IPS DF 6.9 (cell line): ENCODE results near the gene ASB6.

ENCODE experiments used
- DNase-seq: peaks from one replicate; pipeline ENCODE4 v3.0.0-alpha.2; 2013; ENCODE audit warnings: low read depth, low spot score
- H3K27ac ChIP-seq: one replicate; pipeline ENCODE4 v1.5.1; 2013; ENCODE audit warnings: low read length, control low read depth
- H3K27me3 ChIP-seq: 2 replicates; pipeline ENCODE4 v1.6.1; 2013; ENCODE audit warnings: mild to moderate bottlenecking, low read length; ENCODE audit not compliant: control insufficient read depth, insufficient read depth
- H3K36me3 ChIP-seq: 2 replicates; pipeline ENCODE4 v1.6.1; 2013; ENCODE audit warnings: low read length; ENCODE audit not compliant: control insufficient read depth, insufficient read depth
- H3K4me1 ChIP-seq: 2 replicates; pipeline ENCODE4 v1.6.1; 2013; ENCODE audit warnings: low read length; ENCODE audit not compliant: control insufficient read depth, insufficient read depth
- H3K4me3 ChIP-seq: 2 replicates; pipeline ENCODE4 v1.5.1; 2013; ENCODE audit warnings: mild to moderate bottlenecking, low read length
- H3K9me3 ChIP-seq: 2 replicates; pipeline ENCODE4 v1.6.1; 2013; ENCODE audit warnings: low read length, inconsistent platforms; ENCODE audit not compliant: control insufficient read depth, insufficient read depth
- WGBS: extraction: QIAGEN DNeasy Blood & Tissue Kit; methylation state at CpG from one replicate; pipeline ENCODE4 v1.1.7; 2013; ENCODE audit warnings: mixed read lengths, missing lambda C conversion rate; ENCODE audit not compliant: insufficient read length, insufficient coverage; 5-methylcytosine and 5-hydroxymethylcytosine counted together

Gene ASB6

GRCh38 chr9:129614932-129615331 is 27.0 kb downstream of the ASB6 start:
- no peak overlapping the region for H3K27ac ChIP-seq
- no peaks in the 10 kb centered on the region for H3K9me3 ChIP-seq
- no peak for DNase-seq
- H3K4me1 ChIP-seq, result peaks cover 2% of the 10 kb centered on the region; the same call in 1 of the 2 replicates
- H3K27me3 ChIP-seq, result peaks cover 2% of the 10 kb centered on the region; the same call in 1 of the 2 replicates
- WGBS, result no CpG with 5 or more reads among the region's 10 CpGs
- H3K4me3 ChIP-seq, result no peak overlapping the region
- H3K36me3 ChIP-seq, result no peaks in the 10 kb centered on the region

DNA sequence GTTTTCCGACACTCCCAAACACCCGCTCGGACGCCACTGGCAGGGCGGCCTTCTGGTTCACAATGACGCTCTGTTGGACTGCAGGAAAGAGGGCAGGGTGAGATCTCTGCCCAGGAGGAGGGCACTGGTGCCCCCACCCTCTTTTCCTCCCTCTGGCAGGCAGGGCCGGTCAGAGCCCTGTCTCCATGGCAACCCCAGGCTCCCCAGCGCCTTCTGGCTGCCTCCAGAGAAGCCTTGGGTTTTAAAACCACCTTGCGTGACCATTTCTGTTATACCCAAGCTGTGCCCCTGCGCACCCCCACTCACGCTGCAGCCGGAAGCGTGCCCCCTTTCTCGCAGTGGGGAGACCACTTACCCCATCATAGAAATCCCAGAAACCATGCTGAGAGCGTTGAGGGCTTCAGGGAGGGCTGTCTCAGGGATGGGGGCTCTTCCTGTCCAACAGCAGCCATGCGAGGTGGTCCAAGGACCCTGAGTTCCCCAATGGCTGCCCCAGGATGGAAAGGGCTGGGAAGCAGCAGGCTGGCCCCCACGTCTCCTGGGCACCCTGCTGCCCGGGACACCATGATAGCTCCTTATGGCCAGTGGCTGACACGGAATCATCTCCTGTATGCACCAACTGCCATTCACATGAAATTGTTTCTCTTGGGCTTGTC is 28.3 kb downstream of the ASB6 start:
- DNase-seq, result no peak
- no peak overlapping the region for H3K4me3 ChIP-seq
- H3K27ac ChIP-seq, result no peak overlapping the region
- no peaks in the 10 kb centered on the region for H3K27me3 ChIP-seq
- peaks cover 7% of the 10 kb centered on the region for H3K4me1 ChIP-seq
- H3K9me3 ChIP-seq, result no peaks in the 10 kb centered on the region
- H3K36me3 ChIP-seq, result no peaks in the 10 kb centered on the region
- WGBS, result no CpG with 5 or more reads among the region's 19 CpGs

DNA sequence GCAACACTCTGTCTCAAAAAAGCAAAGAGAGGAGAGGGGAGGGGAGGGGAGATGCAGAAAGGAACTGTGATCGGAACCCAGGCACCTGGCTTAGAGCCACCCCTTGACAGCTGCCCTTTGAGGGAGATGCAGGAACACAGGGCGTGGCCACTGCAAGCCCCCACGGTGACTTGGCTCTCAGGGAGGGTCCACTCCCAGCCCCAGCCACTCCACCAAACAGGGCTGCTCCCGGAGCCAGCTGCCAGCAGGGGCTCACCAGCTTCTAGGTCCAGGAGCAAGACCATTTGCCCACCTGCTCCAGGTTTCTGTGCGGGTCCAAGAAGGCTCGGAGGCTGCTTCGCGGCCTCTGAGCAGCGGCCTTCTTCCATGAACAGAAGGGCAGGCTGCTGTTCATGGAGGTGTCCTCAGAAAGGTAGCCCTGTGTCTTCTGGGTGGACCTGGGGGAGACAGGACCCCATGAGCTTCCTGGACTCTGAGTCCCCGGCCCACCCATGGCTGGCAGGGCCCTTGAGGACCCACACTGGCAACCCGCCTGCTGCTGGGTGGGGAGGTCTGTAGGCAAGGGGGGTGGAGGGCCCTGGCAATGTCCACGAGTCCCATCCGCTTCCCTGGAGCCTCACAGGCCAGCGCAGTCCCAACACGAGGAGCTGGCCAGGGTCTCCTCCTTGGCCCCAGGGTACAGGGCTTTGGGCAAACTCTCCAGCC is 29.0 kb downstream of the ASB6 start:
- no peaks in the 10 kb centered on the region for H3K9me3 ChIP-seq
- peaks cover 7% of the 10 kb centered on the region for H3K4me1 ChIP-seq
- no peak overlapping the region for H3K27ac ChIP-seq
- DNase-seq, result no peak
- H3K36me3 ChIP-seq, result no peaks in the 10 kb centered on the region
- no peaks in the 10 kb centered on the region for H3K27me3 ChIP-seq
- H3K4me3 ChIP-seq, result no peak overlapping the region
- WGBS, result no CpG with 5 or more reads among the region's 15 CpGs

DNA sequence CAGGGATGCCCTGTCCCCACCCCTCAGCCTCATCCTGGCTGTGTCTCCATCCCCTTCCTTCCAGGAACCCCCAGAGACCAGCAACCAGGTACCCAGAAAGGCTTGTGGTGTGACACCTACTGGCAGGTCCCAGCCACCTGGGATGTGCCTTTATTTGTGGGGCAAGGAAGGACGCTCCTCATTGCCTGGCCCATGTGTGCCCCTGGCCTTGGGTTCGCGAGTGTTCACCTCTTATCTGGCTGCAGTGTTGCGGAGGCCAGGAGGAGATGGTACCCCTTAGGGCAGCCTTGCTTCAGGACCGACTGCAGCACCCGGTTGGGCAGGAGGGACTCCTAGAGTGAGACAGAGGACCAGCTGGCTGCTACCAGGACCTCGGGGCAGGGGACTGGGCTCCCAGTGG is 29.8 kb downstream of the ASB6 start:
- Histone ChIP-seq H3K9me3 (no peaks in the 10 kb centered on the region), H3K4me3 (no peak overlapping the region), H3K27me3 (no peaks in the 10 kb centered on the region), H3K36me3 (no peaks in the 10 kb centered on the region), H3K27ac (no peak overlapping the region), H3K4me1 (peaks cover 9% of the 10 kb centered on the region)
- no CpG with 5 or more reads among the region's 7 CpGs for WGBS
- DNase-seq, result no peak

DNA sequence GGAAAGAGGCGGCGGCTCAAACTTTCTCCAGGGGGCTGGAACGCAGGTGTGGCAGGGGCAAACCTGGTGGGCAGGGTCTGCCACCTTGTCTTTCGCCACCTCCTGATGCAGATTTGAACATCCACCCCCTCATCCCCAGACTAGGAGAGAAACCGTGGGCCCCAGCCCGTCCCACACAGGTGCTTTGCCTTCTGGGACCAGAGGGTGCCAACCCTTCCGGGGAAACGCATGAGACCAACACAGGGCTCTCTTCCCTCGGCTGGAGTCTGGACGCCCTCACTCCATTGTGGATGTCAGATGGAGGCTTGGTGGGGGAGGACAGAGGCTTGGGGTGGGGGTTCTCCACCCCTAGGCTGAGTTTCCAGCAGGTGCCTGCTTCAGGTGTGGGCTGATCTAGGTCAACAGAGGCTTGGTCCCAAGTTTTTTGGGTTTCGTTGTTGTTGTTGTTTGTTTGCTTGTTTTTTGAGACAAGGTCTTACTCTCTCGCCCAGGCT is 30.6 kb downstream of the ASB6 start:
- H3K4me3 ChIP-seq, result no peak overlapping the region
- no CpG with 5 or more reads among the region's 12 CpGs for WGBS
- no peak for DNase-seq
- H3K4me1 ChIP-seq, result peaks cover 8% of the 10 kb centered on the region
- no peak overlapping the region for H3K27ac ChIP-seq
- H3K36me3 ChIP-seq, result no peaks in the 10 kb centered on the region
- no peaks in the 10 kb centered on the region for H3K9me3 ChIP-seq
- H3K27me3 ChIP-seq, result no peaks in the 10 kb centered on the region

DNA sequence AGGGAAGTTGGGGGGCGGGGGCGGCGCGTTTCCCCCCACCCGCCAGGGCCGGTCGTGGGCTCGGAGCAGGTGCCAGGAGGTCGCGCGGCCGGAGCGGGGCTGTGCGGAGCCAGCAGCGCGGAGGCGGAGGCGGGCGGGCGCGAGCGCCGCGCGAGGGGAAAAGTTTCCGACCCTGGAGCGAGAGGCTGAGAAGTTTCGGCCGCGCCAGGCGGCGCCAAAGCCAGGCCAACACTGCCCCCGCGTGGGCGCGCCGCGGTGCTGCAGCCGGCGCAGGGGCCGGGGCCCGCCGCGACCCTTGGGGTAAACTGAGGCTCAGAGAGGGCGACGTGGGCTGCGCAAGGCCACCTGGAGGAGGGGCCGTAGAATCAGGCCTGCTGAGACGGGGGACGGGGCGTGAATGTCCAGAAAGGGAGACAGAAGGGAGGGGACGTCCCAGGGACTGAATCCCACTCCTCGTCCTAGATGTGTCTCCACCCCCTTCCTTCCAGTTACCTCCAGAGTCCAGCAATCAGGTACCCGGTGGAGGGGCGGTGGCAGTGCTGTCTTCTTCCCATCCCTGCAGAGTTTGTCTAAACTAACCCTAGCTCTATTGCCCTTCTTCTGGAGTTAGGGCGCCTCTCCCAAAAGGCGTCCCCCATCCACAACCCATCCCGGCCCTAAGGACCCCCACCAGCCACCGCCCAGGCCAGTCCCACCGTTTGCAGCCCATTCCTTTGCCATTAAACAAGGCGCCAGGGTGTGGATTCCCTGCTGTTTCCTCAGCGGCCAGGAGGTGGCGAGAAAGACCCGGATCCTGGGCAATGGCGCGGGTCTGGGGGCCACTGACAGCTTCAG is 31.3 kb downstream of the ASB6 start:
- Histone ChIP-seq H3K4me1 (peaks cover 8% of the 10 kb centered on the region), H3K4me3 (peak overlapping the region; percentile 42; the same call in 1 of the 2 replicates), H3K27me3 (no peaks in the 10 kb centered on the region), H3K9me3 (no peaks in the 10 kb centered on the region), H3K27ac (no peak overlapping the region), H3K36me3 (no peaks in the 10 kb centered on the region)
- no CpG with 5 or more reads among the region's 66 CpGs for WGBS
- DNase-seq, result no peak

GRCh38 chr9:129610213-129610472 is 31.8 kb downstream of the ASB6 start:
- no peak for DNase-seq
- Histone ChIP-seq H3K27me3 (no peaks in the 10 kb centered on the region), H3K4me1 (peaks cover 8% of the 10 kb centered on the region), H3K9me3 (no peaks in the 10 kb centered on the region), H3K27ac (no peak overlapping the region), H3K4me3 (peak overlapping the region; percentile 42; the same call in 1 of the 2 replicates), H3K36me3 (no peaks in the 10 kb centered on the region)
- no CpG with 5 or more reads among the region's 24 CpGs for WGBS

DNA sequence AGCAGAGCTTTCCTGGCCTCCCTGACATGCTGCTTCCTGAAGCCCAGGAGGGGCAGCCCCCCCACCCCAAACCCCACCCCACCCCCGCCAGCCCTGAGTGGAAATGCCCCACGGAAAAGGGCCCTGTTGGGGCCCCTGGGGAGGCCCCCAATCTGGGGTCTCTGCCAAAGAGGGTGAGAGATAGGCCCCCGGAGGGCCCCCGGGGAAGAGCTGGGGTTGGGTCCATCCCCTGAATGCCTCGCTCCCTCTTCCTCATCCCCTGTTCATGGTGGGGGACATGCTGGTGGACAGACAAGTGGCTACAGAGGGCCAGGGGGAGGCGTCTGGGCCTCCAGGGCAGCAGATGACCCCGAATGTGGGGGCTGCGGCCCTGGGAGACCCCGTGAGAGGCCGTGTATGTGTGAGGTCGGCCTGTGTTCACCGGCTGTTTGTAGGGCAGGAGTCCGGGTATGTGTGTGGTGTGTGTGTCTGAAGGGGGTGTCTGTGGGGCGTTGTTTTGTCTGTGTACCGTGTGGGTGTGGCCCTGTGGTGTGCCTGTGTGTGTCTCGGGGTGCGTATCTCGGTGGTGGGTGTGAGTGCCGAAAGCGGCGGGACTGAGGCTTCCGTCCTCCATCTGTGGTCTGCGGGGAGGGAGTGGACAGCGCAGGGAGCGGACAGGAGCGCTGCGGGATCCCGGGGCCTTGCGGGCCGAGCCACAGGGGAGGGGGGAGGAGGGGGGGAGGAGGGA is 32.3 kb downstream of the ASB6 start:
- peaks cover 8% of the 10 kb centered on the region for H3K4me1 ChIP-seq
- no peaks in the 10 kb centered on the region for H3K9me3 ChIP-seq
- no peak overlapping the region for H3K27ac ChIP-seq
- no peaks in the 10 kb centered on the region for H3K27me3 ChIP-seq
- H3K36me3 ChIP-seq, result no peaks in the 10 kb centered on the region
- DNase-seq, result no peak
- no CpG with 5 or more reads among the region's 30 CpGs for WGBS
- peak overlapping the region; percentile 25; the same call in 1 of the 2 replicates for H3K4me3 ChIP-seq

DNA sequence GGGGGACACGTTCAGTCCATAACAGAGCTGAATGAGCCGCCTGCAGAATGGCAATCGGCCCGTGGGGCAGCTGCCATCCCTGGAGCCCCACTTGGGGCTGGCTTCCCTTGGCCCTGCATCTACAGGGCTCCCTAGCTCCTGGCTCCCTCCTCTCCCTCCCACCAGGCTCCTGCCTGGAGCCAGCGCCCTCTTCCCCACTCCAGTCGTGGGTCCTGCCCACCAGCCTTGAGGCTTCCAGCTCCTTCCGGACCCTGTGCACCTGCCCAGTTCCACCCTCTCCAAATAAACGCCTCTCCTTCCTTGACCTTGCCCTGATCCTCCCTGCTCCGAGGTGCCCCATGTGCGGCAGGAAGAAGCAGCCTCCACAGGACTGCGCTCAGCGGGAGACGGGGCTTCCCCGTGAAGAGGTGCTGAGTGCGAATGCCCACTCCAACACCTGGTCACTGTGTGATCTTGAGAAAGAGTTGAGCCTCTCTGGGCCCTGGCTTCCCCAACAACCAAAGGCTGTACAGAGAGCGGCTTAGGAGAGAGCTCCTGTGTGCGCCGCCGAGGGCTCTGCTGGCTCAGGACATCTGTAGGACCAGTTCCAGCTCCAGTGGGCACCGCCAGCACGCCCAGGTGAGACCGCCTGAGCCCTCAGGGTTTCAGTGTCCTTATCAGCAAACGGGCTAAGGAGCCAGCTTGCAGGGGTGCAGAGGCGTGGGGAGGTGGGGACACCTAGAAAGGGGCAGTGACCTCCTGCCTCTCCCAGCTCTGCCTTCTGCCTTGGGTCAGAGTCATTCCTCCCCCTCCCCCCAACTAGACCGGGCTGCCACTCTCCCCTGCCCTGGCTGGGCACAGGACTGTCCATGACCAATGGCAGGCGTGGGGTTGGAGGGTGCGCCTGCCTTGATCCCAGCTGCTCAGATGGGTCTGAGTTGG is 33.1 kb downstream of the ASB6 start:
- WGBS, result no CpG with 5 or more reads among the region's 27 CpGs
- no peaks in the 10 kb centered on the region for H3K36me3 ChIP-seq
- H3K27me3 ChIP-seq, result no peaks in the 10 kb centered on the region
- no peak overlapping the region for H3K4me3 ChIP-seq
- no peak overlapping the region for H3K27ac ChIP-seq
- DNase-seq, result no peak
- peaks cover 8% of the 10 kb centered on the region for H3K4me1 ChIP-seq
- no peaks in the 10 kb centered on the region for H3K9me3 ChIP-seq
